Breast epithelium (tissue), 3 donors: ENCODE results near the gene ST6GALNAC1.

Experiments used
- CTCF ChIP-seq, 3 donors: fragments of 450-650 bp; IDR thresholded peaks; one replicate each; pipeline ENCODE4 v1.5.1; 2016 to 2017; ENCODE audit warnings: antibody characterized with exemption in 3 of 3, mild to moderate bottlenecking in 3 of 3, moderate library complexity in 3 of 3
- POLR2A ChIP-seq: fragments of 450-650 bp; IDR thresholded peaks from one replicate; pipeline ENCODE4 v1.6.1; 2016; ENCODE audit warnings: antibody characterized with exemption, mild to moderate bottlenecking, moderate library complexity
- POLR2AphosphoS5 ChIP-seq, 3 donors: sonication (generic); formaldehyde crosslinking; IDR thresholded peaks; one replicate each; pipeline ENCODE4 v1.6.1; 2017; ENCODE audit warnings: antibody characterized with exemption in 3 of 3

GRCh38 chr17:76642994-76643393 is 563 bp downstream of the ST6GALNAC1 start:
- TF ChIP-seq CTCF (IDR thresholded peaks at IDR 0.05) (no peak), POLR2AphosphoS5 (IDR thresholded peaks at IDR 0.05) (no peak), POLR2A (no peak)
